ENCODE data around the gene MPP3. TPM values are rescaled to one million over a fixed set of nuclear protein-coding genes. Genes with fewer than 3 reads are reported as not detected.

The MPP3 gene
- total RNA-seq, 1 experiment from 2014 or later = 11.3 TPM

GRCh38 chr17:43755389-43755875 lies 77.5 kb downstream of the MPP3 start (continued):
- 0 out of 2 replicates have a peak, but pooled peaks have one; percentile 52 for TF ChIP-seq ZNF317 (CRISPR knock-in tag; IDR thresholded peaks at IDR 0.05; ENCODE audit: borderline replicate concordance, low read depth)

GRCh38 chr17:43754947-43755346 lies 78.0 kb downstream of the MPP3 start:
- Mint-ChIP-seq H3K4me1 (peaks cover 31% of the 10 kb centered on the region), H3K4me3 (no peak overlapping the region), H3K36me3 (no peaks in the 10 kb centered on the region), H3K9me3 (no peaks in the 10 kb centered on the region), H3K27ac (no peak overlapping the region), H3K27me3 (ENCODE audit: low read depth) (peaks cover 29% of the 10 kb centered on the region)
- DNase-seq (ENCODE audit: low spot score) (no peak), ATAC-seq (no peak; the same call in 1 of the 2 replicates)
- CTCF ChIA-PET = interaction anchor here (1.0 to 14.2 kb wide), 12 partner anchors 10 to 224 kb away, joined by 3 to 476 read pairs (median 8); no protein-coding TSS in a partner anchor
- POLR2A ChIA-PET = interaction anchor here (1.1 to 1.7 kb wide), 3 partner anchors 11 to 224 kb away, joined by 3 to 4 read pairs (median 4); no protein-coding TSS in a partner anchor
- no peak for TF ChIP-seq FOXK1 (CRISPR knock-in tag; IDR thresholded peaks at IDR 0.05)
- TF ChIP-seq CREB1 (CRISPR knock-in tag; IDR thresholded peaks at IDR 0.05) = no peak
- no peak for TF ChIP-seq ZNF121 (CRISPR knock-in tag; IDR thresholded peaks at IDR 0.05)
- no peak for TF ChIP-seq PRRX2 (CRISPR knock-in tag; IDR thresholded peaks at IDR 0.05)

- H3K9me3 Mint-ChIP-seq = no peaks in the 10 kb centered on the region
- no peak for DNase-seq (ENCODE audit: low spot score)
- H3K36me3 Mint-ChIP-seq = no peaks in the 10 kb centered on the region
- CTCF ChIA-PET = interaction anchor here (0.7 to 14.2 kb wide), 3 partner anchors 56 to 362 kb away, joined by 3 to 476 read pairs (median 3); no protein-coding TSS in a partner anchor
- peaks cover 24% of the 10 kb centered on the region for H3K4me1 Mint-ChIP-seq
- TF ChIP-seq NFATC4 (CRISPR knock-in tag; IDR thresholded peaks at IDR 0.05) = no peak
- TF ChIP-seq ZNF671 (CRISPR knock-in tag; IDR thresholded peaks at IDR 0.05) = no peak
- TF ChIP-seq ERG (CRISPR knock-in tag; IDR thresholded peaks at IDR 0.05) = no peak
- no peak overlapping the region for H3K4me3 Mint-ChIP-seq
- no peak overlapping the region for H3K27ac Mint-ChIP-seq
- POLR2A ChIA-PET = no interaction called here
- peaks cover 29% of the 10 kb centered on the region for H3K27me3 Mint-ChIP-seq (ENCODE audit: low read depth)
- ATAC-seq = no peak
Measured at GRCh38 chr17:43753493-43754129, 79.3 kb downstream of the MPP3 start.

Other genes starting within 250 kb of the MPP3 start
- gene MEOX1, start 171.2 kb downstream of the MPP3 start, total RNA-seq (2021) = 0.16 TPM in 1 of 3 replicates, not detected in the others
- gene SOST, start 74.4 kb downstream of the MPP3 start, total RNA-seq (2021) = 0.07 to 0.25 TPM in 2 of 3 replicates, not detected in the other
- 28.4 to 31.5 TPM (median 30.0 TPM) in 3 replicates for gene DUSP3, start 54.2 kb downstream of the MPP3 start, total RNA-seq (2021)
- gene CFAP97D1, start 52.7 kb downstream of the MPP3 start, total RNA-seq (2021) = 0.09 to 0.14 TPM (median 0.13 TPM) in 3 replicates
- not detected in 3 replicates for gene CD300LG, start 14.0 kb upstream of the MPP3 start, total RNA-seq (2021)
- 29.3 to 31.4 TPM (median 29.9 TPM) in 3 replicates for gene MPP2, start 74.4 kb upstream of the MPP3 start, total RNA-seq (2021)
- gene PPY, start 109.3 kb upstream of the MPP3 start, total RNA-seq (2021) = not detected in 3 replicates
- 0.72 to 1.1 TPM (median 0.94 TPM) in 3 replicates for gene PYY, start 120.8 kb upstream of the MPP3 start, total RNA-seq (2021)
- gene NAGS, start 171.5 kb upstream of the MPP3 start, total RNA-seq (2021) = 6.1 to 8.6 TPM (median 7.6 TPM) in 3 replicates
- gene TMEM101, start 181.8 kb upstream of the MPP3 start, total RNA-seq (2021) = 32.1 to 36.3 TPM (median 32.7 TPM) in 3 replicates
- 96.8 to 102 TPM (median 98.0 TPM) in 3 replicates for gene LSM12, start 233.5 kb upstream of the MPP3 start, total RNA-seq (2021)
- gene G6PC3, start 237.6 kb upstream of the MPP3 start, total RNA-seq (2021) = 121 to 122 TPM (median 121 TPM) in 3 replicates